ENCODE measurements around the gene GRIA1.

GRIA1 gene

GRCh38 chr5:153520137-153520536, 29.7 kb downstream of the GRIA1 start:
- TF ChIP-seq CTCF (IDR thresholded peaks at IDR 0.05; ENCODE audit: extremely low read depth, insufficient read depth, missing control alignments), result no peak
- in situ Hi-C loops (cut with MboI; ENCODE audit: low pct_unique_long_range_greater_than_20kb, low sequenced_read_pairs, unreplicated experiment), result loop anchor here (25.0 kb wide), 1 partner anchor 442 kb away; no protein-coding TSS in a partner anchor
- DNase-seq (ENCODE audit: low spot score), result no peak

GRCh38 chr5:153520952-153521351, 30.5 kb downstream of the GRIA1 start:
- no peak for TF ChIP-seq CTCF (IDR thresholded peaks at IDR 0.05; ENCODE audit: extremely low read depth, insufficient read depth, missing control alignments)
- DNase-seq (ENCODE audit: low spot score), result no peak
- in situ Hi-C loops (cut with MboI; ENCODE audit: low pct_unique_long_range_greater_than_20kb, low sequenced_read_pairs, unreplicated experiment), result loop anchor here (25.0 kb wide), 1 partner anchor 441 kb away; no protein-coding TSS in a partner anchor

- no peak for TF ChIP-seq CTCF (IDR thresholded peaks at IDR 0.05; ENCODE audit: extremely low read depth, insufficient read depth, missing control alignments)
- DNase-seq (ENCODE audit: low spot score), result no peak
- in situ Hi-C loops (cut with MboI; ENCODE audit: low pct_unique_long_range_greater_than_20kb, low sequenced_read_pairs, unreplicated experiment), result loop anchor here (25.0 kb wide), 1 partner anchor 439 kb away; no protein-coding TSS in a partner anchor
Observed at GRCh38 chr5:153523211-153523610, 32.7 kb downstream of the GRIA1 start.

- TF ChIP-seq CTCF (IDR thresholded peaks at IDR 0.05; ENCODE audit: extremely low read depth, insufficient read depth, missing control alignments), result no peak
- in situ Hi-C loops (cut with MboI; ENCODE audit: low pct_unique_long_range_greater_than_20kb, low sequenced_read_pairs, unreplicated experiment), result loop anchor here (25.0 kb wide), 1 partner anchor 438 kb away; no protein-coding TSS in a partner anchor
- no peak for DNase-seq (ENCODE audit: low spot score)
Observed at GRCh38 chr5:153523831-153524230, 33.4 kb downstream of the GRIA1 start.

GRCh38 chr5:153525536-153525935, 35.1 kb downstream of the GRIA1 start:
- no peak for TF ChIP-seq CTCF (IDR thresholded peaks at IDR 0.05; ENCODE audit: extremely low read depth, insufficient read depth, missing control alignments)
- in situ Hi-C loops (cut with MboI; ENCODE audit: low pct_unique_long_range_greater_than_20kb, low sequenced_read_pairs, unreplicated experiment), result no loop called here
- DNase-seq (ENCODE audit: low spot score), result no peak

- in situ Hi-C loops (cut with MboI; ENCODE audit: low pct_unique_long_range_greater_than_20kb, low sequenced_read_pairs, unreplicated experiment), result no loop called here
- DNase-seq (ENCODE audit: low spot score), result no peak
- no peak for TF ChIP-seq CTCF (IDR thresholded peaks at IDR 0.05; ENCODE audit: extremely low read depth, insufficient read depth, missing control alignments)
Observed at GRCh38 chr5:153530357-153531143, 40.1 kb downstream of the GRIA1 start.
